Activated naive CD8-positive, alpha-beta T cell (primary cell): Measurements from ENCODE around the gene GPR3.
A peak's percentile ranks its signal among the peaks of the same experiment; 100 is the strongest.

Source experiments
- H3K27ac Mint-ChIP-seq: one replicate; pipeline ENCODE4 v1.8.0; 2021; ENCODE audit warnings: mixed read lengths
- H3K27me3 Mint-ChIP-seq: one replicate; pipeline ENCODE4 v1.8.0; 2021; ENCODE audit warnings: mixed read lengths
- H3K36me3 Mint-ChIP-seq: one replicate; pipeline ENCODE4 v1.8.0; 2021; ENCODE audit warnings: mixed read lengths
- H3K4me1 Mint-ChIP-seq: one replicate; pipeline ENCODE4 v1.8.0; 2021; ENCODE audit warnings: low read depth, mixed read lengths
- H3K4me3 Mint-ChIP-seq: one replicate; pipeline ENCODE4 v1.8.0; 2021; ENCODE audit warnings: mild to moderate bottlenecking, mixed read lengths
- H3K9me3 Mint-ChIP-seq: one replicate; pipeline ENCODE4 v1.8.0; 2021; ENCODE audit warnings: low read depth, mixed read lengths

GPR3 gene

GRCh38 chr1:27366411-27367159 is 25.8 kb upstream of the GPR3 start, which contains the start of gene MAP3K6:
TSS of gene MAP3K6 (minus strand) at chr1:27366961. CDS start at chr1:27366597, 364 bp downstream.
- Mint-ChIP-seq H3K36me3 (no peaks in the 10 kb centered on the region), H3K9me3 (no peaks in the 10 kb centered on the region)

GRCh38 chr1:27367160-27367650 is 25.2 kb upstream of the GPR3 start:
- peaks cover 28% of the 10 kb centered on the region for H3K4me1 Mint-ChIP-seq

More at GRCh38 chr1:27366411-27367159, 25.8 kb upstream of the GPR3 start, which contains the start of gene MAP3K6:
- no peak within 1 kb of the TSS for H3K27ac Mint-ChIP-seq
- peaks cover 28% of the 10 kb centered on the region for H3K4me1 Mint-ChIP-seq
- H3K4me3 Mint-ChIP-seq = peak within 1 kb of the TSS; percentile 87
- no peaks in the 10 kb centered on the region for H3K27me3 Mint-ChIP-seq

GRCh38 chr1:27368869-27369582 is 23.4 kb upstream of the GPR3 start:
- Mint-ChIP-seq H3K4me1 (peaks cover 26% of the 10 kb centered on the region), H3K27ac (no peak overlapping the region), H3K4me3 (no peak overlapping the region)

More at GRCh38 chr1:27367160-27367650, 25.2 kb upstream of the GPR3 start:
- H3K27me3 Mint-ChIP-seq = no peaks in the 10 kb centered on the region
- H3K4me3 Mint-ChIP-seq = peak overlapping the region; percentile 77
- H3K36me3 Mint-ChIP-seq = no peaks in the 10 kb centered on the region
- H3K27ac Mint-ChIP-seq = no peak overlapping the region
- no peaks in the 10 kb centered on the region for H3K9me3 Mint-ChIP-seq

GRCh38 chr1:27372022-27372807 is 20.2 kb upstream of the GPR3 start:
- Mint-ChIP-seq H3K27ac (no peak overlapping the region), H3K4me3 (no peak overlapping the region)

More at GRCh38 chr1:27368869-27369582, 23.4 kb upstream of the GPR3 start:
- Mint-ChIP-seq H3K9me3 (no peaks in the 10 kb centered on the region), H3K36me3 (no peaks in the 10 kb centered on the region), H3K27me3 (no peaks in the 10 kb centered on the region)

GRCh38 chr1:27372808-27373690 is 19.4 kb upstream of the GPR3 start:
- H3K4me1 Mint-ChIP-seq = peaks cover 8% of the 10 kb centered on the region
- no peaks in the 10 kb centered on the region for H3K9me3 Mint-ChIP-seq
- H3K4me3 Mint-ChIP-seq = no peak overlapping the region
- H3K27me3 Mint-ChIP-seq = no peaks in the 10 kb centered on the region
- no peaks in the 10 kb centered on the region for H3K36me3 Mint-ChIP-seq
- no peak overlapping the region for H3K27ac Mint-ChIP-seq

More at GRCh38 chr1:27372022-27372807, 20.2 kb upstream of the GPR3 start:
- peaks cover 10% of the 10 kb centered on the region for H3K4me1 Mint-ChIP-seq
- H3K27me3 Mint-ChIP-seq = no peaks in the 10 kb centered on the region
- no peaks in the 10 kb centered on the region for H3K9me3 Mint-ChIP-seq
- H3K36me3 Mint-ChIP-seq = no peaks in the 10 kb centered on the region

GRCh38 chr1:27374362-27375086 is 17.9 kb upstream of the GPR3 start, which contains the start of gene FCN3:
TSS of gene FCN3 (minus strand) at chr1:27374824. CDS start at chr1:27374818, 6 bp downstream.
- no peak within 1 kb of the TSS for H3K27ac Mint-ChIP-seq
- H3K36me3 Mint-ChIP-seq = no peaks in the 10 kb centered on the region
- peaks cover 3% of the 10 kb centered on the region for H3K4me1 Mint-ChIP-seq
- no peaks in the 10 kb centered on the region for H3K9me3 Mint-ChIP-seq
- no peak within 1 kb of the TSS for H3K4me3 Mint-ChIP-seq
- no peaks in the 10 kb centered on the region for H3K27me3 Mint-ChIP-seq

GRCh38 chr1:27377760-27378495 is 14.5 kb upstream of the GPR3 start:
- H3K4me1 Mint-ChIP-seq = no peaks in the 10 kb centered on the region

GRCh38 chr1:27379564-27380122 is 12.8 kb upstream of the GPR3 start:
- peaks cover 2% of the 10 kb centered on the region for H3K27me3 Mint-ChIP-seq
- H3K4me1 Mint-ChIP-seq = no peaks in the 10 kb centered on the region
- no peaks in the 10 kb centered on the region for H3K36me3 Mint-ChIP-seq

More at GRCh38 chr1:27377760-27378495, 14.5 kb upstream of the GPR3 start:
- no peak overlapping the region for H3K27ac Mint-ChIP-seq
- H3K27me3 Mint-ChIP-seq = peaks cover 2% of the 10 kb centered on the region
- no peaks in the 10 kb centered on the region for H3K9me3 Mint-ChIP-seq
- no peaks in the 10 kb centered on the region for H3K36me3 Mint-ChIP-seq
- no peak overlapping the region for H3K4me3 Mint-ChIP-seq

GRCh38 chr1:27380224-27380623 is 12.2 kb upstream of the GPR3 start:
- Mint-ChIP-seq H3K27ac (no peak overlapping the region), H3K9me3 (no peaks in the 10 kb centered on the region), H3K4me1 (no peaks in the 10 kb centered on the region), H3K36me3 (no peaks in the 10 kb centered on the region), H3K4me3 (no peak overlapping the region), H3K27me3 (peaks cover 2% of the 10 kb centered on the region)

More at GRCh38 chr1:27379564-27380122, 12.8 kb upstream of the GPR3 start:
- Mint-ChIP-seq H3K4me3 (no peak overlapping the region), H3K9me3 (no peaks in the 10 kb centered on the region), H3K27ac (no peak overlapping the region)

GRCh38 chr1:27380766-27381733 is 11.4 kb upstream of the GPR3 start:
- no peaks in the 10 kb centered on the region for H3K36me3 Mint-ChIP-seq
- H3K9me3 Mint-ChIP-seq = no peaks in the 10 kb centered on the region
- H3K27me3 Mint-ChIP-seq = peaks cover 2% of the 10 kb centered on the region
- H3K4me3 Mint-ChIP-seq = no peak overlapping the region
- H3K4me1 Mint-ChIP-seq = no peaks in the 10 kb centered on the region
- H3K27ac Mint-ChIP-seq = no peak overlapping the region

GRCh38 chr1:27381969-27382762 is 10.3 kb upstream of the GPR3 start:
- no peak overlapping the region for H3K27ac Mint-ChIP-seq
- H3K27me3 Mint-ChIP-seq = peaks cover 2% of the 10 kb centered on the region
- no peaks in the 10 kb centered on the region for H3K9me3 Mint-ChIP-seq
- H3K36me3 Mint-ChIP-seq = no peaks in the 10 kb centered on the region
- H3K4me1 Mint-ChIP-seq = no peaks in the 10 kb centered on the region
- H3K4me3 Mint-ChIP-seq = no peak overlapping the region
